ENCODE measurements around the gene ECT2L. TPM values are rescaled to one million over a fixed set of nuclear protein-coding genes. Genes with fewer than 3 reads are reported as not detected.

Gene ECT2L
- total RNA-seq, 1 donor from 2014 or later = not detected

DNA sequence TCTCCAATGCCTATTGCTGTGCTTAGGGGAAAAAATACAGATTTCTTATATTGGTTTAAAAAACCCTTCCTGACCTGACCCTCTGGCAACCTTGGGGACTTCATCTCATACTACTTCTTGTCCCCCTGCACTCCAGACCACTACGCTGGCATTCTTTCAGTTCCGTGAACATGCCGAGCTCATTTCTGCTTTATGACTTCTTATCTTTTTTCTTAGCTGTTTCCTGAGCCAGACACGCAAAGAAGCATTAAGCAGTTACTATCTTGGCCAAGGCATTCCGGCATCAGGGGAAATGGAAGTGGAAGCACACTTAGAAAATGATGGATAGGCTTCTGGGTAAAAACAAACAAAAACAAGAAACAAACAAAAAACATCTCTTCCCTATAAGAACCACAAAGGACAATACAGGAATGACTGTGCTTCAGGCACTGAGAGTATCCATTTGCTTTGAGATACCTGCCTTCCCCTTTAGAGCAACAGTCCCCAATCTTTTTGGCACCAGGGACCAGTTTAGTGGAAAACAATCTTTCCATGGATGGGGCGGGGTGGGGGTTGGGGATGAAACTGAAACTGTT, 26.7 kb upstream of the ECT2L start:
- no peaks in the 10 kb centered on the region for H3K9me3 Mint-ChIP-seq (ENCODE audit: low read depth)
- H3K36me3 Mint-ChIP-seq (ENCODE audit: insufficient read depth) = no peaks in the 10 kb centered on the region
- H3K4me3 Mint-ChIP-seq (ENCODE audit: low read depth) = no peak overlapping the region
- no peak overlapping the region for H3K27ac Mint-ChIP-seq
- DNase-seq (ENCODE audit: low spot score, unreplicated experiment) = no peak
- H3K27me3 Mint-ChIP-seq = no peaks in the 10 kb centered on the region
- TF ChIP-seq CTCF (IDR thresholded peaks at IDR 0.05; ENCODE audit: unreplicated experiment) = no peak
- H3K4me1 Mint-ChIP-seq (ENCODE audit: low read depth) = peaks cover 9% of the 10 kb centered on the region

- TF ChIP-seq CTCF (IDR thresholded peaks at IDR 0.05; ENCODE audit: unreplicated experiment) = no peak
- no peaks in the 10 kb centered on the region for H3K9me3 Mint-ChIP-seq (ENCODE audit: low read depth)
- H3K4me3 Mint-ChIP-seq (ENCODE audit: low read depth) = peak overlapping the region; percentile 99
- H3K27me3 Mint-ChIP-seq = no peaks in the 10 kb centered on the region
- peak overlapping the region; percentile 99 for H3K27ac Mint-ChIP-seq
- H3K4me1 Mint-ChIP-seq (ENCODE audit: low read depth) = peaks cover 10% of the 10 kb centered on the region
- no peaks in the 10 kb centered on the region for H3K36me3 Mint-ChIP-seq (ENCODE audit: insufficient read depth)
- DNase-seq (ENCODE audit: low spot score, unreplicated experiment) = no peak
These were observed 23.2 kb upstream of the ECT2L start for GRCh38 chr6:138772596-138773176.

GRCh38 chr6:138773177-138774091, 22.5 kb upstream of the ECT2L start, which contains the start of gene CCDC28A:
Gene CCDC28A, plus strand, starts transcription at chr6:138773769. Its CDS starts 2,352 bp downstream, at chr6:138776121.
- H3K27me3 Mint-ChIP-seq = no peaks in the 10 kb centered on the region
- peak within 1 kb of the TSS; percentile 99 for H3K27ac Mint-ChIP-seq
- peak within 1 kb of the TSS; percentile 99 for H3K4me3 Mint-ChIP-seq (ENCODE audit: low read depth)
- peak; percentile 80 for DNase-seq (ENCODE audit: low spot score, unreplicated experiment)
- no peaks in the 10 kb centered on the region for H3K9me3 Mint-ChIP-seq (ENCODE audit: low read depth)
- no peaks in the 10 kb centered on the region for H3K36me3 Mint-ChIP-seq (ENCODE audit: insufficient read depth)
- no peak for TF ChIP-seq CTCF (IDR thresholded peaks at IDR 0.05; ENCODE audit: unreplicated experiment)
- peaks cover 10% of the 10 kb centered on the region for H3K4me1 Mint-ChIP-seq (ENCODE audit: low read depth)

- no peak for DNase-seq (ENCODE audit: low spot score, unreplicated experiment)
- H3K4me1 Mint-ChIP-seq (ENCODE audit: low read depth) = peaks cover 10% of the 10 kb centered on the region
- H3K9me3 Mint-ChIP-seq (ENCODE audit: low read depth) = no peaks in the 10 kb centered on the region
- no peaks in the 10 kb centered on the region for H3K27me3 Mint-ChIP-seq
- peak overlapping the region; percentile 99 for H3K4me3 Mint-ChIP-seq (ENCODE audit: low read depth)
- peaks cover 3% of the 10 kb centered on the region for H3K36me3 Mint-ChIP-seq (ENCODE audit: insufficient read depth)
- peak overlapping the region; percentile 99 for H3K27ac Mint-ChIP-seq
- TF ChIP-seq CTCF (IDR thresholded peaks at IDR 0.05; ENCODE audit: unreplicated experiment) = no peak
These were observed 21.5 kb upstream of the ECT2L start for GRCh38 chr6:138774370-138774769.

GRCh38 chr6:138776659-138777058, 19.2 kb upstream of the ECT2L start:
- no peaks in the 10 kb centered on the region for H3K27me3 Mint-ChIP-seq
- peaks cover 10% of the 10 kb centered on the region for H3K4me1 Mint-ChIP-seq (ENCODE audit: low read depth)
- DNase-seq (ENCODE audit: low spot score, unreplicated experiment) = no peak
- H3K36me3 Mint-ChIP-seq (ENCODE audit: insufficient read depth) = peaks cover 4% of the 10 kb centered on the region
- H3K4me3 Mint-ChIP-seq (ENCODE audit: low read depth) = no peak overlapping the region
- no peak for TF ChIP-seq CTCF (IDR thresholded peaks at IDR 0.05; ENCODE audit: unreplicated experiment)
- no peaks in the 10 kb centered on the region for H3K9me3 Mint-ChIP-seq (ENCODE audit: low read depth)
- no peak overlapping the region for H3K27ac Mint-ChIP-seq

Measured in progenitor cell of endocrine pancreas (in vitro differentiated cells).